Retinal pigment epithelial cell (primary cell): ENCODE data around the gene KREMEN1.

Experiments used
- DNase-seq: peaks from one replicate; pipeline ENCODE4 v3.0.0-alpha.2; 2010; ENCODE audit warnings: low read depth
- H3K4me3 ChIP-seq: 2 replicates; pipeline ENCODE4 v1.5.1; 2011; ENCODE audit warnings: mild to moderate bottlenecking, low read length, control low read depth, moderate library complexity
- CTCF ChIP-seq: conservative IDR thresholded peaks from 2 replicates; pipeline ENCODE4 v1.5.1; 2011; ENCODE audit warnings: low read depth, low read length, control low read depth, inconsistent platforms

KREMEN1 gene

GRCh38 chr22:29211066-29211465 is 138.2 kb downstream of the KREMEN1 start:
- H3K4me3 ChIP-seq, result no peak overlapping the region
- TF ChIP-seq CTCF, result no peak
- DNase-seq, result no peak

GRCh38 chr22:29211466-29211865 is 138.6 kb downstream of the KREMEN1 start:
- no peak overlapping the region for H3K4me3 ChIP-seq
- TF ChIP-seq CTCF, result no peak
- no peak for DNase-seq

DNA sequence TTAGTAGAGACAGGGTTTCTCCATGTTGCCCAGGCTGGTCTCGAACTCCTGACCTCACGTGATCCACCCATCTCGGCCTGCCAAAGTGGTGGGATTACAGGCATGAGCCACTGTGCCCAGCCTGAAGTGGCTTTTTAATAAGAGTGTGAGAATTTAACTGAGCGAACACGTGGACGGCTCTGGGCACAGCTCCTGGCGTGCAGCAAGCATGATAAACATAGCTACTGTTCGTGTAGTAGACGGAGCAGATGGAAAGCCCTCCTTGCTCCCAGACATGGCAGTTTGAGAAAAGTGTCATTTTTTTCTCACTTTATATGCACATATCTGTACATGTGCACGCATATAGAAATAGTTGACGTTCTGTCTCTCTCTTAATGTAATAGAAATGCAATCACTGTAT is 139.9 kb downstream of the KREMEN1 start:
- TF ChIP-seq CTCF, result no peak
- DNase-seq, result no peak
- no peak overlapping the region for H3K4me3 ChIP-seq

GRCh38 chr22:29213493-29213892 is 140.7 kb downstream of the KREMEN1 start:
- no peak for DNase-seq
- no peak overlapping the region for H3K4me3 ChIP-seq
- TF ChIP-seq CTCF, result no peak

DNA sequence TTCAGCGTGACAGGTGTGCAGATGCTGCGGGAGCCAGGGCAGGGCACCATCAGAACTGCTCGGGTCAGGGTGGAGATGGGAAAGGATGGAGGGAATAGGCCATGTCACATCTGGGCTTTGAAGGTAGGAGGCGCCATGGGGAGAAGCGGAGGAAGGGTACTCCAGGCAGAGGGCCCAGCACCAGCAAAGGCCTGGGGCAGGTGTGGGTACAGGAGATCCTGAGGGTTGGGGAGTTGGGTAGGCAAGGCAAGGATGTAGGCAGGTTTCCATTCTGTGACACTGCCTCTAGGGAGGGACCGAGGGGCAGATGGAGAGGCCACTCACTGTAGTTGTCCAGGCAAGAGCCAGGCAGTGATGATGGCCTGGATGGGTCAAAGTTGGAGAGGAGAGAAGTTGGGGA is 141.4 kb downstream of the KREMEN1 start:
- TF ChIP-seq CTCF, result no peak
- DNase-seq, result no peak
- H3K4me3 ChIP-seq, result no peak overlapping the region

- no peak overlapping the region for H3K4me3 ChIP-seq
- no peak for DNase-seq
- TF ChIP-seq CTCF, result no peak
Observed at GRCh38 chr22:29215012-29215860, 142.4 kb downstream of the KREMEN1 start.
